ENCODE data around the gene TBC1D10B.

Gene TBC1D10B

GRCh38 chr16:30370456-30371247, at the start of gene TBC1D10B:
TBC1D10B (minus strand) TSS chr16:30370494; CDS start chr16:30370183, 311 bp downstream.
- DNase-seq, result peak; percentile 98

- DNase-seq, result no peak
Measured at GRCh38 chr16:30418350-30419181, 48.3 kb upstream of the TBC1D10B start.

- peak; percentile 85 for DNase-seq
Measured at GRCh38 chr16:30417529-30418349, 47.4 kb upstream of the TBC1D10B start.

GRCh38 chr16:30416624-30417528, 46.6 kb upstream of the TBC1D10B start:
- no peak for DNase-seq

GRCh38 chr16:30416047-30416603, 45.8 kb upstream of the TBC1D10B start:
- DNase-seq, result no peak

- no peak for DNase-seq
Measured at GRCh38 chr16:30414159-30414558, 43.9 kb upstream of the TBC1D10B start.

GRCh38 chr16:30413112-30413806, 43.0 kb upstream of the TBC1D10B start:
- no peak for DNase-seq

GRCh38 chr16:30409125-30410060, 39.1 kb upstream of the TBC1D10B start:
- peak; percentile 87 for DNase-seq

GRCh38 chr16:30407804-30408534, 37.7 kb upstream of the TBC1D10B start:
- no peak for DNase-seq

- peak; percentile 76 for DNase-seq
Measured at GRCh38 chr16:30407102-30407803, 37.0 kb upstream of the TBC1D10B start, which contains the start of gene ZNF771. ZNF771 (plus strand) TSS chr16:30407606; CDS start chr16:30408054, 448 bp downstream.

- no peak for DNase-seq
Measured at GRCh38 chr16:30406795-30407101, 36.5 kb upstream of the TBC1D10B start.

GRCh38 chr16:30401768-30402425, 31.6 kb upstream of the TBC1D10B start:
- no peak for DNase-seq

GRCh38 chr16:30399435-30400186, 29.3 kb upstream of the TBC1D10B start:
- no peak for DNase-seq

- no peak for DNase-seq
Measured at GRCh38 chr16:30398661-30399434, 28.6 kb upstream of the TBC1D10B start.

- no peak for DNase-seq
Measured at GRCh38 chr16:30397776-30398660, 27.7 kb upstream of the TBC1D10B start.

Measured in activated CD4-positive, alpha-beta T cell treated with anti-CD3 and anti-CD28 coated beads for 1 hour (primary cell).